ENCODE results near the gene UAP1L1. TPM values are rescaled to one million over a fixed set of nuclear protein-coding genes. Genes with fewer than 3 reads are reported as not detected.

The UAP1L1 gene
- total RNA-seq, 1 experiment from 2014 or later = 3.4 TPM

- Histone ChIP-seq H3K9me3 (replicated peaks) (no peaks in the 10 kb centered on the region), H3K27ac (no peak overlapping the region), H3K4me1 (replicated peaks) (no peaks in the 10 kb centered on the region), H3K36me3 (peaks cover 25% of the 10 kb centered on the region), H3K27me3 (replicated peaks) (no peaks in the 10 kb centered on the region), H3K4me3 (no peak overlapping the region)
- no peak for DNase-seq (ENCODE audit: low read depth in 1 of 2, low spot score in 2 of 2)
Observed at GRCh38 chr9:137096785-137097546, 19.6 kb downstream of the UAP1L1 start.

GRCh38 chr9:137097761-137098462 lies 20.6 kb downstream of the UAP1L1 start:
- Histone ChIP-seq H3K4me3 (no peak overlapping the region), H3K4me1 (replicated peaks) (no peaks in the 10 kb centered on the region), H3K9me3 (replicated peaks) (no peaks in the 10 kb centered on the region), H3K27me3 (replicated peaks) (no peaks in the 10 kb centered on the region), H3K27ac (no peak overlapping the region), H3K36me3 (peaks cover 25% of the 10 kb centered on the region)
- DNase-seq (ENCODE audit: low read depth in 1 of 2, low spot score in 2 of 2) = no peak

DNA sequence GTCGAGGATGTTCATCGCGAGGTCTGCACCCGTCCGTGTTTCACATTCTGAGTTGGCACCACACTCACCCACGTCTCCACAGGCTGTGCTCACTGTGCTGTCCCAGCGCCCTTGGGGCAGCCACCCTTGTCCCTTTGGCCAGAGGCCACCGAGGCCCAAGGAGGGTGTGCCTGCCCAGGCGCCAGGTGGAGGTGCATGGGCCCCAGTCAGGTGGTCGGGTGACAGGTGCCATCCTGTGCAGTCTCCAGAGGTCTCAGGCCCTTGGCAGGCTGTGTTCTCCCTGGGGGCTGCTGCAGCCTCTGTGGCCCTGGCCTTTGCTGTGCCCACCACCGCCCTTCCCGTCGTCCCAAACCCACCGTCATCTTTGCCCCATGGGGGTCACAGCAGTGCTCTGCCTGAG lies 21.9 kb downstream of the UAP1L1 start:
- Histone ChIP-seq H3K4me1 (replicated peaks) (no peaks in the 10 kb centered on the region), H3K27ac (no peak overlapping the region), H3K36me3 (peaks cover 25% of the 10 kb centered on the region), H3K4me3 (no peak overlapping the region), H3K27me3 (replicated peaks) (no peaks in the 10 kb centered on the region), H3K9me3 (replicated peaks) (no peaks in the 10 kb centered on the region)
- no peak for DNase-seq (ENCODE audit: low read depth in 1 of 2, low spot score in 2 of 2)

GRCh38 chr9:137103206-137103999 lies 26.1 kb downstream of the UAP1L1 start:
- Histone ChIP-seq H3K27ac (no peak overlapping the region), H3K4me1 (replicated peaks) (no peaks in the 10 kb centered on the region), H3K27me3 (replicated peaks) (no peaks in the 10 kb centered on the region), H3K36me3 (peaks cover 32% of the 10 kb centered on the region), H3K9me3 (replicated peaks) (no peaks in the 10 kb centered on the region), H3K4me3 (no peak overlapping the region)
- no peak for DNase-seq (ENCODE audit: low read depth in 1 of 2, low spot score in 2 of 2)

DNA sequence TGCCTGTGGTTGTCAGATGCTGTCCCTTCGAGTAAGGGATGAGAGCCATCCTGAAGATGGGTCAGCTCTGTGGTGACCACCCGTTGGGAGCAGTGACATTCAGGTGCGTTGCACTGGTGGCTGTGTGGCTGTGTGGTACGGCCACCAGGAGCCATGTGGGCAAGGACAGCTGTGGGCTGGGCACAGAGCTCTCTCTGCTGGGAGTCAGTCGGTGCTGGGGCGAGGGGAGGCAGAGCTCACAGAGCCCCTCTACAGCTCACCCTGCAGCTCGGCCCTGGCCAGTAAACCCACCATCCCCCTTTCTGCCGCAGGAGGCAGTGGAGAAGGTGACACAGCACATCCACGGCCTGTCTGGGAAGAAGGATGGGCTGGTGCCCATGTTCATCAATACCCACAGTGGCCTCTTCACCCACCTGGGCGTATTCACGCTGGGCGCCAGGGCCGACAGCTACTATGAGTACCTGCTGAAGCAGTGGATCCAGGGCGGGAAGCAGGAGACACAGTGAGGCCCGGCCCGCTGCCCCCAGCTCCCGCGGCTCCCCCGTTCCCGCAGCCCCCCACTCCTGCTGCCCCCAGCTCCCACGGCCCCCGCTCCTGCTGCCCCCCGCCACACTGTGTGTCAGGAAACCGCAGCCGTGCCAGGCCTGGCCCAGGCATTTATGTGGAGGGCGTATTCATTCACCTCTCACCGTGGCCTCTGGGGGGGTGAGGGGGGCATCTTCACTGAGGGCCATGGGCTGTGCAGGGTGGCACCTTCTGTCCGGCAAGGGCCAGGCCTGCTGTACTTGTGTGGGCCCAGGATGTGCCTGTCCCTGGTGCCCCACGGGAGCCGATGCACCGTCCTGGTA lies 28.7 kb downstream of the UAP1L1 start:
- Histone ChIP-seq H3K36me3 (peaks cover 33% of the 10 kb centered on the region), H3K9me3 (replicated peaks) (no peaks in the 10 kb centered on the region), H3K27ac (no peak overlapping the region), H3K4me3 (no peak overlapping the region), H3K27me3 (replicated peaks) (no peaks in the 10 kb centered on the region), H3K4me1 (replicated peaks) (no peaks in the 10 kb centered on the region)
- DNase-seq (ENCODE audit: low read depth in 1 of 2, low spot score in 2 of 2) = no peak

GRCh38 chr9:137106662-137107250 lies 29.4 kb downstream of the UAP1L1 start:
- H3K27ac ChIP-seq = no peak overlapping the region
- no peaks in the 10 kb centered on the region for H3K4me1 ChIP-seq (replicated peaks)
- no peak overlapping the region for H3K4me3 ChIP-seq
- DNase-seq (ENCODE audit: low read depth in 1 of 2, low spot score in 2 of 2) = no peak
- H3K36me3 ChIP-seq = peaks cover 27% of the 10 kb centered on the region
- no peaks in the 10 kb centered on the region for H3K27me3 ChIP-seq (replicated peaks)
- no peaks in the 10 kb centered on the region for H3K9me3 ChIP-seq (replicated peaks)

DNA sequence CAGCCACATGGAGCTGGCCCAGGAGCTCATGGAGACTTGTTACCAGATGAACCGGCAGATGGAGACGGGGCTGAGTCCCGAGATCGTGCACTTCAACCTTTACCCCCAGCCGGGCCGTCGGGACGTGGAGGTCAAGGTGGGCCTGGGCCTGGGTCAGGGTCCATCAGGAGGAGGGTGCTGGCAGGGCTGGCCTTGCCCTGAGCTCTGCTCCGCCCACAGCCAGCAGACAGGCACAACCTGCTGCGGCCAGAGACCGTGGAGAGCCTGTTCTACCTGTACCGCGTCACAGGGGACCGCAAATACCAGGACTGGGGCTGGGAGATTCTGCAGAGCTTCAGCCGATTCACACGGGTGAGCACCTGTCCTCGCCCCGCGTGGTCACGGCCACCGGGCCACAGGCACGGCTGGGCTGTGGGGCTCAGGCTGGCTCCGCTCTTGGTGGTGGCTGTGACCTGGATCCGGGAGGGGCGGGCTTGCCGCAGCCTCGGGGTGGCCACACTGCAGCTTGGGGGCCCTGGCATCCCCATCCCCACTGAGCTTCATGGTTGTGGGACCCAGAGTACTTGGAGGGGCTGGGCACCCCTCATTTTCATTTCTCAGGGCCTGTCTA lies 30.1 kb downstream of the UAP1L1 start:
- H3K9me3 ChIP-seq (replicated peaks) = no peaks in the 10 kb centered on the region
- no peaks in the 10 kb centered on the region for H3K4me1 ChIP-seq (replicated peaks)
- H3K27me3 ChIP-seq (replicated peaks) = no peaks in the 10 kb centered on the region
- peaks cover 27% of the 10 kb centered on the region for H3K36me3 ChIP-seq
- no peak overlapping the region for H3K4me3 ChIP-seq
- no peak overlapping the region for H3K27ac ChIP-seq
- no peak for DNase-seq (ENCODE audit: low read depth in 1 of 2, low spot score in 2 of 2)

- peaks cover 27% of the 10 kb centered on the region for H3K36me3 ChIP-seq
- H3K9me3 ChIP-seq (replicated peaks) = no peaks in the 10 kb centered on the region
- H3K4me3 ChIP-seq = no peak overlapping the region
- no peak overlapping the region for H3K27ac ChIP-seq
- DNase-seq (ENCODE audit: low read depth in 1 of 2, low spot score in 2 of 2) = no peak
- no peaks in the 10 kb centered on the region for H3K27me3 ChIP-seq (replicated peaks)
- H3K4me1 ChIP-seq (replicated peaks) = no peaks in the 10 kb centered on the region
Observed at GRCh38 chr9:137107982-137108381, 30.7 kb downstream of the UAP1L1 start.

DNA sequence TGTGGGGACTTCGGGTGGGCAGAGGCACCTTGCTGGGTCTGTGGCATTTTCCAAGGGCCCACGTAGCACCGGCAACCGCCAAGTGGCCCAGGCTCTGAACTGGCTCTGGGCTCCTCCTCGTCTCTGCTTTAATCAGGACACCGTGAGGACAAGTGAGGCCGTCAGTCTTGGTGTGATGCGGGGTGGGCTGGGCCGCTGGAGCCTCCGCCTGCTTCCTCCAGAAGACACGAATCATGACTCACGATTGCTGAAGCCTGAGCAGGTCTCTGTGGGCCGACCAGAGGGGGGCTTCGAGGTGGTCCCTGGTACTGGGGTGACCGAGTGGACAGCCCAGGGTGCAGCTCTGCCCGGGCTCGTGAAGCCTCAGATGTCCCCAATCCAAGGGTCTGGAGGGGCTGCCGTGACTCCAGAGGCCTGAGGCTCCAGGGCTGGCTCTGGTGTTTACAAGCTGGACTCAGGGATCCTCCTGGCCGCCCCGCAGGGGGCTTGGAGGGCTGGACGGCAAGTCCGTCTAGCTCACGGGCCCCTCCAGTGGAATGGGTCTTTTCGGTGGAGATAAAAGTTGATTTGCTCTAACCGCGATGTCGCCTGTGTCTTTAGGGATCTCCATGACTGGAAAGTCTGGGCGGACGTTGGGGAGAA lies 31.4 kb downstream of the UAP1L1 start:
- Histone ChIP-seq H3K27me3 (replicated peaks) (no peaks in the 10 kb centered on the region), H3K4me1 (replicated peaks) (no peaks in the 10 kb centered on the region), H3K9me3 (replicated peaks) (no peaks in the 10 kb centered on the region), H3K4me3 (no peak overlapping the region), H3K36me3 (peaks cover 27% of the 10 kb centered on the region), H3K27ac (no peak overlapping the region)
- no peak for DNase-seq (ENCODE audit: low read depth in 1 of 2, low spot score in 2 of 2)

GRCh38 chr9:137109250-137110146 lies 32.2 kb downstream of the UAP1L1 start:
- peaks cover 1% of the 10 kb centered on the region for H3K4me1 ChIP-seq (replicated peaks)
- no peaks in the 10 kb centered on the region for H3K9me3 ChIP-seq (replicated peaks)
- H3K4me3 ChIP-seq = no peak overlapping the region
- no peak for DNase-seq (ENCODE audit: low read depth in 1 of 2, low spot score in 2 of 2)
- H3K27me3 ChIP-seq (replicated peaks) = peaks cover 1% of the 10 kb centered on the region
- no peak overlapping the region for H3K27ac ChIP-seq
- H3K36me3 ChIP-seq = peaks cover 27% of the 10 kb centered on the region

DNA sequence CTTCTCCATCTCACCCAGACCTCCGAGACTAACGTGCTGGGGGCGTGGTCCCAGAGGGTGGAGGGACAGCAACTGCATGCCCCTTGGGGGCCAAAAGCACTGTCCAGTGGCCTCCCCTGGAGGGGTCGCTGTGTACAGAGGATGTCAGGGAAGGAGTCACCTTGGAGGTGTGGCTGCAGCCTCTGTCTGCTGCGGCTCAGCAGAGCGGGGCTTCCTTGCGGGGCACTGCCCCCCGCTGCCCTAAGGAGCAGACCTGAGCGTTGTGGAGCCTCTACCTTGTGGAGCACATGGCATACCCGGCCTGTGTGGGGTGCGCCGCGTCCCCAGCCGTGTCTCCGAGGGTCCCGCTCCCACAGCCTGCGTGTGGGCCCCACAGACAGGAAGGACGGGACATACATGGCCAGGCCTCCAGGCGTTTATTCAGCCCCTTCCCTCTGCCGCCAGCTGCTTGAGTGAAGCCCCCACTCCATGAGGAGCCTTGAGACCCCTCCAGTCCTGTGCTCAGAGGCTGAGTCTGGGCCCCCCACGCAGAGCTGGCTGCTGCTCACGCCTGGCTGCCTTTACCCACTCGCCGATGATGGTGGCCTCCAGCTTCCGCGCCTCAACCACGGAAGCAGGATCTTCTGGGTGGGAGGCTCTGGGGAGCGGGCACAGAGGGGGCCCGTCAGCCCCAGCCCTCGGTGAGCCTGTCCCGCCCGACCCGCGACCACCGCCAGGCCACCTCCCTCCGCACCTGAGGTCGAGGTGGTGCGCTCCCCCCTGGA lies 33.0 kb downstream of the UAP1L1 start:
- Histone ChIP-seq H3K27ac (no peak overlapping the region), H3K27me3 (replicated peaks) (peaks cover 10% of the 10 kb centered on the region), H3K9me3 (replicated peaks) (no peaks in the 10 kb centered on the region), H3K4me3 (no peak overlapping the region), H3K4me1 (replicated peaks) (peaks cover 6% of the 10 kb centered on the region), H3K36me3 (peaks cover 27% of the 10 kb centered on the region)
- no peak for DNase-seq (ENCODE audit: low read depth in 1 of 2, low spot score in 2 of 2)
